Common myeloid progenitor, CD34-positive (primary cell): Measurements from ENCODE around the gene MIR17HG.

Experiments
- CTCF ChIA-PET: fragments of 350-600 bp; sonication (Branson Sonifier 250); formaldehyde crosslinking; loops from one replicate; lab custom pipeline; 2021; ENCODE audit warnings: antibody characterized with exemption; lab: Charles Lee
- POLR2A ChIA-PET: fragments of 350-600 bp; sonication (Branson Sonifier 250); formaldehyde crosslinking; loops from one replicate; lab custom pipeline; 2021; ENCODE audit warnings: antibody characterized with exemption; lab: Charles Lee
- DNase-seq, 3 donors: peaks; one replicate each; pipeline versions ENCODE4 v3.0.0 to v3.0.0-alpha.2; 2013
- H3K27ac ChIP-seq, 2 experiments: 1 replicate in 1 of 2; 2 replicates in 1 of 2; pipeline ENCODE4 v1.7.0; 2013; ENCODE audit warnings: inconsistent platforms in 2 of 2, low read length in 2 of 2, mild to moderate bottlenecking in 2 of 2, low read depth in 1 of 2, moderate library complexity in 1 of 2; ENCODE audit not compliant: severe bottlenecking in 2 of 2, insufficient read depth in 1 of 2, poor library complexity in 1 of 2
- H3K27me3 ChIP-seq, 5 experiments: replicated peaks in 2 of 5; 1 replicate in 3 of 5; 2 replicates in 2 of 5; pipeline versions ENCODE4 v1.6.1 to v1.7.0; 2013; ENCODE audit warnings: low read length in 4 of 5, mild to moderate bottlenecking in 2 of 5, moderate library complexity in 2 of 5, inconsistent platforms in 1 of 5; ENCODE audit not compliant: insufficient read depth in 5 of 5, control insufficient read depth in 4 of 5
- H3K36me3 ChIP-seq, 4 experiments: 1 replicate in 2 of 4; 2 replicates in 2 of 4; pipeline versions ENCODE4 v1.6.1 to v1.7.0; 2013; ENCODE audit warnings: low read length in 3 of 4, control low read depth in 1 of 4, mild to moderate bottlenecking in 1 of 4; ENCODE audit not compliant: control insufficient read depth in 4 of 4, insufficient read depth in 4 of 4
- H3K4me1 ChIP-seq, 4 experiments: 1 replicate in 3 of 4; 2 replicates in 1 of 4; pipeline versions ENCODE4 v1.6.1 to v1.7.1; 2013; ENCODE audit warnings: low read length in 3 of 4, mild to moderate bottlenecking in 3 of 4, control low read depth in 1 of 4, inconsistent platforms in 1 of 4, moderate library complexity in 1 of 4; ENCODE audit not compliant: control insufficient read depth in 4 of 4, insufficient read depth in 4 of 4; ENCODE audit errors: control extremely low read depth in 1 of 4
- H3K4me3 ChIP-seq, 7 experiments: 1 replicate in 4 of 7; 2 replicates in 3 of 7; pipeline versions ENCODE4 v1.5.1 to v1.7.0; 2013; ENCODE audit warnings: mild to moderate bottlenecking in 7 of 7, low read length in 6 of 7, moderate library complexity in 6 of 7, inconsistent platforms in 2 of 7, low read depth in 2 of 7, control low read depth in 1 of 7; ENCODE audit not compliant: insufficient read depth in 4 of 7, control insufficient read depth in 1 of 7; ENCODE audit errors: extremely low read depth in 1 of 7
- H3K9me3 ChIP-seq, 5 experiments: 1 replicate in 4 of 5; 2 replicates in 1 of 5; pipeline versions ENCODE4 v1.6.1 to v1.7.1; 2013; ENCODE audit warnings: low read length in 4 of 5, mild to moderate bottlenecking in 2 of 5, inconsistent platforms in 1 of 5, low read depth in 1 of 5, moderate library complexity in 1 of 5; ENCODE audit not compliant: control insufficient read depth in 4 of 5, insufficient read depth in 2 of 5; ENCODE audit errors: control extremely low read depth in 1 of 5
- WGBS: methylation state at CpG from one replicate; pipeline ENCODE4 v1.1.5; 2013; ENCODE audit not compliant: insufficient coverage; 5-methylcytosine and 5-hydroxymethylcytosine counted together

The MIR17HG gene

DNA sequence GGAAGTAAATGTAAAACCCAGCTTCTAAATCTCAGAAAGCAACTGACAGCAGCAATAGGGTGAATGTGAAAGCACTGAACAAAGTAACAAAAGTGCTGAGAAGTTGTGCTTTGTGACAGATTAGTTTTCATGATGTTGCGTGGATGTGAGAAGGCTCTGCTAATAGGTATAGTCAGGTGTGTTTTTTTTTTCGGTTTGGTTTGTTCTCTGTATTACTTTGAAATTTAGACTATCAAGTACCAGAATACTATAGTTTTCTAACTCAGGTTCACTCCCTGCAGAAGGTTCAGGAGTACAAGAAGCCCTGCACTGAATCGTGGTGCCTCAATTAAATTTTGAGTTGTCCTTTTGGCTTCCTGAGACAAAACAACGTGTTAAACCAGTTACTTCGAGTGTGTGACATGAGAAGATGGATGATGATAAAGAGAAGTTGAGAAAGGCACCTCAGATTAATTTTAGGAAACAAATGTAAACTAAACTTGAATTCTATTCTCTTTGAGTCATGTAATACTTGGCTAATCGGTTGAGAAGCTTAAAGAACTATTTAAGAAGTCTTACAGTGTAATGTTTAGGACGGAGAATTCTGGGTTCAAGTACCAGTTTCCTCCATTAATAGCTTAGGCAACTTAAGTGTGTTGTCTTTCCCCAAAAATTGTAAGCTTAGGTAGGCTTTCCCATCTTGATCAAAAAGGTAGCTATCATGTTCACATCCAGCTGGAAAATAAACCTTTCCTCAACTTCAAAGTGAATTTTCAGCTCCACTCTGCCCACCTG lies 10.3 kb downstream of the MIR17HG start:
- H3K4me1 ChIP-seq: peaks cover 2 to 17% (median 9%) of the 10 kb centered on the region in 4 experiments
- H3K36me3 ChIP-seq: peaks cover 17 to 50% (median 32%) of the 10 kb centered on the region in 4 experiments
- no peak for DNase-seq
- ChIA-PET CTCF (interaction anchor here (1.0 to 1.7 kb wide), 2 partner anchors 17 to 23 kb away, joined by 3 to 4 read pairs; no protein-coding TSS in a partner anchor), POLR2A (no interaction called here)
- 54% methylated on average over 4 of the region's 7 CpGs for WGBS
- no peaks in the 10 kb centered on the region for H3K27me3 ChIP-seq
- no peaks in the 10 kb centered on the region for H3K9me3 ChIP-seq
- H3K4me3 ChIP-seq: no peak overlapping the region
- no peak overlapping the region for H3K27ac ChIP-seq

DNA sequence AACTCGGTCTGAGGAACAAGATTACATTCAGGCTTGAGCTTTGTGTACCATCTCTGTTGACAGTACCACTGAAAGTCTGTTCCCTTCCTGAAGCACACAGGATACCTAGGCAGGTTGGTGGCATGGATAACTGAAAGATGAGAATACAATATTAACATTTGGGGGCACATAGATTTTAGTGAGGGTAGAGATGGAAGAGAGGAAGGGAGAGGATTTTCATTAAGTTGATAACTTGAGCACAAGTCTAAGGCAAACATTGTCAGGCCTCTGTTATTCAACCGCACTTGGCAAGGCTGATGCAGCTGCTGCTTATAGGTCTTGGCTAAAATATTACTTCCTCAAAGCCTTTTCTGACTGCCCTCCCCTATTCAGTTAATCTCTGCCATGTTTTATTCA lies 10.9 kb downstream of the MIR17HG start:
- Histone ChIP-seq H3K36me3 (peaks cover 14 to 45% (median 29%) of the 10 kb centered on the region in 4 experiments), H3K27ac (no peak overlapping the region), H3K4me1 (peaks cover 2 to 16% (median 7%) of the 10 kb centered on the region in 4 experiments), H3K4me3 (no peak overlapping the region), H3K9me3 (no peaks in the 10 kb centered on the region), H3K27me3 (no peaks in the 10 kb centered on the region)
- POLR2A ChIA-PET: no interaction called here
- peak; percentile 17 to 80 (median 71) for DNase-seq
- CTCF ChIA-PET: interaction anchor here (0.9 to 1.7 kb wide), 2 partner anchors 9 to 22 kb away, joined by 4 to 5 read pairs; no protein-coding TSS in a partner anchor
- WGBS: 42% methylated on average over 2 of the region's 2 CpGs

DNA sequence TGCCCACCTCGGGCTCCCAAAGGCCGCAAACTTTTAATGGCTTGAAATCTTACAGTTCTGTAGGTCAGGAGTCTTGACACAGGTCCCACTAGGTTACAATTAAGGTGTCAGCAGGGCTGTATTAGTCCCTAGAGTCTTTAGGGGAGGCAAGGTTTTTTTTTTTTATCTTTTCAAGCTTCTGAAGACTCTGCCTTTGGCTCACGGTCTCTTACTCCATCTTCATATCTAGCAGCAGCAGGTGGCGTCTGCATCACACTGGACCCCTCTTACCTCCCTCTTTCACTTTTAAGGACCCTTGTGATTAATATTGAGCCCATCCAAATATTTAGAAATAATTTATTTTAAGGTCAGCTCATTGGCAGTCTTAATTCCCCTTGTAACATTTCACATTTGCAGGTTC lies 11.6 kb downstream of the MIR17HG start:
- DNase-seq: peak in 2 of 3 donors; percentile 27 to 46
- Histone ChIP-seq H3K27ac (no peak overlapping the region), H3K9me3 (no peaks in the 10 kb centered on the region), H3K4me1 (peaks cover 0 to 16% (median 6%) of the 10 kb centered on the region in 4 experiments), H3K27me3 (no peaks in the 10 kb centered on the region), H3K36me3 (peaks cover 8 to 37% (median 24%) of the 10 kb centered on the region in 4 experiments), H3K4me3 (no peak overlapping the region)
- POLR2A ChIA-PET: no interaction called here
- CTCF ChIA-PET: interaction anchor here (0.9 to 1.8 kb wide), 4 partner anchors 10 to 46 kb away, joined by 3 to 5 read pairs (median 4); no protein-coding TSS in a partner anchor
- WGBS: 100% methylated on average over 2 of the region's 4 CpGs

DNA sequence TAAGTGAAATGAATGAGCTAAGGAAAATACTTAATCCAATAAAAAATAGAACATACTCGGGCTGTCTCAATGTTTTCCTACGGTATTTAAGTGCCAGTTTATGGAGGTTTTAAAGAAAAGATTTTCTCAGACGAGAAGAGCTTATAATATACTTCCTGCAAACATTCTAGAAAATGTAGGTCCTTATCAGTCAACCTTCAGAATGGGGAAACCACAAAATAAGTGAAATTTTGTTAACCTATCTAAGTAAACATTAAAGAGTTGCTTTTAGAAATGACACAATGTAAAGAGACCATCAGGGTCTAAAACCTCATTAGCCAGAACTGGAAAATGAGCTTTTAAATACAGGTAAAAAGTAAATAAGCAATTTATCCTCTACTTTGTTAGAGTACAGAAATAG lies 12.1 kb downstream of the MIR17HG start:
- H3K27ac ChIP-seq: no peak overlapping the region
- peaks cover 0 to 16% (median 6%) of the 10 kb centered on the region in 4 experiments for H3K4me1 ChIP-seq
- peak in 1 of 3 donors; percentile 42 for DNase-seq
- H3K36me3 ChIP-seq: peaks cover 5 to 32% (median 21%) of the 10 kb centered on the region in 4 experiments
- ChIA-PET POLR2A (no interaction called here), CTCF (interaction anchor here (1.3 to 1.8 kb wide), 3 partner anchors 15 to 46 kb away, joined by 3 to 6 read pairs (median 4); no protein-coding TSS in a partner anchor)
- no peaks in the 10 kb centered on the region for H3K9me3 ChIP-seq
- no peaks in the 10 kb centered on the region for H3K27me3 ChIP-seq
- no peak overlapping the region for H3K4me3 ChIP-seq
- no CpG with 5 or more reads among the region's 3 CpGs for WGBS

DNA sequence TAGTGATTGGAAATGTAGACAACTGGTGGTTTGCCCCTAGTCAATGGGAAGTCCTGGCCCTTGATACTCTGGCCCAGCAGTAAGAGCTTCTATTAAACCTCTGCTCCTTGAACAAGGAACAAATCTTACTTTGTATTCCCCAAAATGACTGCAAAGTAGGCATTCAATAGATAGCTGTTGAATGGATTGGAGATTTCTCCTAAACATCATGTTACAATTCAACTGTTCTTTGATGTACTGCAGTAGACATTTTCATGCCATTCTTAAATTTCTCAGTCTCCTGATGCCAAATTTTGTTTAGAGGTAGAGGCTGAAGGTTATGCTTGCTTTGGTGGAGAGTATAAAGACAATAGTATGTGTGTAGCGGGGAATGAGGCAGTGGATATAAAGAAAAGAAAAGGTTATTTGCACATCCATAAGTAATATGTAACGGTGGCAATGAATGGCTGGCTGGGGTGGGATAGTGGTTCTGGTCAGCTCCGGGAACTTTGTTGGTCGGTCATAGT lies 12.8 kb downstream of the MIR17HG start:
- 98% methylated on average over 4 of the region's 4 CpGs for WGBS
- H3K9me3 ChIP-seq: no peaks in the 10 kb centered on the region
- H3K4me3 ChIP-seq: no peak overlapping the region
- ChIA-PET CTCF (interaction anchor here (1.3 to 1.8 kb wide), 2 partner anchors 14 to 16 kb away, joined by 4 to 6 read pairs; no protein-coding TSS in a partner anchor), POLR2A (no interaction called here)
- H3K27me3 ChIP-seq: no peaks in the 10 kb centered on the region
- peaks cover 0 to 14% (median 6%) of the 10 kb centered on the region in 4 experiments for H3K4me1 ChIP-seq
- peaks cover 2 to 26% (median 17%) of the 10 kb centered on the region in 4 experiments for H3K36me3 ChIP-seq
- DNase-seq: no peak
- H3K27ac ChIP-seq: no peak overlapping the region

DNA sequence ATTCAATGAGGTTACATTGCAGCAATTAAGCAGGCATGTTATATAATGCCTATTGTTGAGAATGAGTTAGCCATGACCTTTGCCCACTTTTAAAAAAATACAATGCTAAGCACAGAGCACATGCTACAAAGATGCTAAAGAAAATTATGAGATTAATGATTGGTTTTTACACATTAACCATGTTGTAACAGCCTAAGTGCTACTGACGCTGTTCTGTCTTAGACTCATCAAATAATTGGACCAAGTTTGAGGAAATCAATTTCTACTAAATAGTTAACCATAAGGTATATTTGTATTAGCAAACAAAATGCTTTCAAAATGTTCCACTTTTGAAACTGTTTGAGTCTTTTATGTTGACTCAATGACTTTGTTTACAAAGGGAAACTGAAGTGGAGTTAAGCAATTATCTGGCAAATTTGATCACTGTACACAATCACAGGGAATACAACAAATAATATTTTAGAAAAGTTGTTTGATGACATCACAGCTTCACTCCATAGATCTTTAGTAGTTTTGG lies 14.3 kb downstream of the MIR17HG start:
- ChIA-PET POLR2A (no interaction called here), CTCF (no interaction called here)
- Histone ChIP-seq H3K4me3 (no peak overlapping the region), H3K27me3 (no peaks in the 10 kb centered on the region), H3K9me3 (no peaks in the 10 kb centered on the region), H3K4me1 (peaks cover 0 to 13% (median 6%) of the 10 kb centered on the region in 4 experiments), H3K36me3 (peaks cover 0 to 11% (median 8%) of the 10 kb centered on the region in 4 experiments), H3K27ac (no peak overlapping the region)
- no CpG with 5 or more reads among the region's 1 CpG for WGBS
- DNase-seq: no peak
